Measurements from ENCODE around the gene ZKSCAN3.

Gene ZKSCAN3

GRCh38 chr6:28334286-28335039 lies 15.3 kb upstream of the ZKSCAN3 start:
- Histone ChIP-seq H3K9ac (ENCODE audit: low read depth, low read length) (peak overlapping the region; percentile 96), H3K36me3 (ENCODE audit: insufficient read depth, low read length) (no peaks in the 10 kb centered on the region; the same call in 1 of the 2 replicates), H3K4me1 (ENCODE audit: insufficient read depth, low read length) (peaks cover 9% of the 10 kb centered on the region; the same call in 1 of the 2 replicates), H3K9me3 (ENCODE audit: control insufficient read depth, insufficient read depth, low read length) (no peaks in the 10 kb centered on the region; the same call in 1 of the 2 replicates)

DNA sequence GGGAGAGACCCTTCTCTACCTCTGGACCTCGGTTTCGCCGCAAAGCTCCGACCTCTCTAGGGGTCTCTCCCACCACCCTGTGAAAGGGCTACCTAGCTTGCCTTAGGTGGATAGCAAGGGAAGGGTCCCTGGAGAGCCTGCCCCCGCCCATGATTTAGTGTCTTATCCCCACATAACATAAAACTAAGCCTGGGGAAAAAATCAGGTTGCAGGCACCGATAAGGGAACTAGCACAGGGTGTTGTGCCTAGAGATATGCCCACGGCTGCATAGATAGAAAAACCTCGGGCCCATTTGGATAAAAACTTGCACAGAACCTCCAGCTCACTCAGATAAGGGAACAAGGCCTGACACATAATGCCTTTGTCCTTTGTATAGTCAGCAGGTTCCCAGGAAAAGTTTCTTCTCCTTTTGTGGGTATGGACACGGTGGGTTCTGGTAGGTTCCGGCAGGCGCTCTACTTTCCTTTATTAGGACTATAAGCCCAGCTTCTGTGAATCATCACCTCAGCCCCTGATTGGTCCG lies 14.6 kb upstream of the ZKSCAN3 start:
- Histone ChIP-seq H3K9ac (ENCODE audit: low read depth, low read length) (peak overlapping the region; percentile 96), H3K36me3 (ENCODE audit: insufficient read depth, low read length) (no peaks in the 10 kb centered on the region; the same call in 1 of the 2 replicates), H3K9me3 (ENCODE audit: control insufficient read depth, insufficient read depth, low read length) (no peaks in the 10 kb centered on the region; the same call in 1 of the 2 replicates), H3K4me1 (ENCODE audit: insufficient read depth, low read length) (peaks cover 9% of the 10 kb centered on the region; the same call in 1 of the 2 replicates)

- H3K36me3 ChIP-seq (ENCODE audit: insufficient read depth, low read length) = no peaks in the 10 kb centered on the region
- H3K9me3 ChIP-seq (ENCODE audit: control insufficient read depth, insufficient read depth, low read length) = no peaks in the 10 kb centered on the region; the same call in 1 of the 2 replicates
- peak within 1 kb of the TSS; percentile 96 for H3K9ac ChIP-seq (ENCODE audit: low read depth, low read length)
- H3K4me1 ChIP-seq (ENCODE audit: insufficient read depth, low read length) = peaks cover 9% of the 10 kb centered on the region; the same call in 1 of the 2 replicates
These were observed 14.0 kb upstream of the ZKSCAN3 start, which contains the start of gene ZSCAN31 for GRCh38 chr6:28335564-28336283. Gene ZSCAN31 (minus strand): TSS chr6:28336148. CDS start chr6:28329683, 6,465 bp downstream.

DNA sequence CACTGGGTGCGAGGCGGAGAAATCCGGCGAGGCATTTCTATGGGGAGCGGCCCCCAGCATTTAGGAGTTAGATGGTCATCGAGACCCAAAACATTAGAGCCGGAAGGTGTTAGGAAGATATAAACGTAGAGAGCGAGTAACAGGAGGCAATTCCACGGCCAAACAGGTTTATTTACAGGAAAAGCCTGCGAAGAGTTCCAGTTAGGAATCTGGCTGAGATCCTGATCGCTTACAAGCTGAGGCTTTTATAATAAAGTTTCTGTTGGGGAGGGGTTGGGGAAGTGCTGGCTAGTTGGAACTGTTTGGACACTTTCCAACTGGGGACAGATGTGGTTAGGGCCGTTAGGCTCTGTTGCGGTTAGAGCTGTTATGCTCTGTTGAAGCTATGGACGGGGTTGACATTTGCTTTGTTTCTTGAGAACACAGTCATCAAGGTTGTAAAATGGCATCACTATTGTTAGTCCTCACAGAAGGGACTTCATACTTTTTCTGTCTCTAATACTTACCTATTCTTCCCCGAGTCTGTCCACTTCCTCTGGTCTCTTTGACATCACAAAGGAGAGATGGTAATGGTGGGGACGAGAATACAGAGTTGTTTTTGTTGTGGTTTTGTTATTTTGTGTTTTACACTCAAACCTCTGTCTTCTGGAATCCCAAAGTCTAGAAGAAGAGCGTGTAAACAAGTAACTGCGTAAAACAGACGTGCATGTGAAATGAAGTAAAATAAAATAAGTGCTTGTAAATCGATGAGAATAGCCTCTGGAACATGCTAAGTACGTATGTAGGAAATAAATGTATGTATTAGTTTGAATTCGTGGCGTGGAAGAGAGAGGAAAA lies 13.2 kb upstream of the ZKSCAN3 start:
- Histone ChIP-seq H3K36me3 (ENCODE audit: insufficient read depth, low read length) (no peaks in the 10 kb centered on the region), H3K9me3 (ENCODE audit: control insufficient read depth, insufficient read depth, low read length) (no peaks in the 10 kb centered on the region; the same call in 1 of the 2 replicates), H3K4me1 (ENCODE audit: insufficient read depth, low read length) (peaks cover 9% of the 10 kb centered on the region; the same call in 1 of the 2 replicates), H3K9ac (ENCODE audit: low read depth, low read length) (peak overlapping the region; percentile 96)

DNA sequence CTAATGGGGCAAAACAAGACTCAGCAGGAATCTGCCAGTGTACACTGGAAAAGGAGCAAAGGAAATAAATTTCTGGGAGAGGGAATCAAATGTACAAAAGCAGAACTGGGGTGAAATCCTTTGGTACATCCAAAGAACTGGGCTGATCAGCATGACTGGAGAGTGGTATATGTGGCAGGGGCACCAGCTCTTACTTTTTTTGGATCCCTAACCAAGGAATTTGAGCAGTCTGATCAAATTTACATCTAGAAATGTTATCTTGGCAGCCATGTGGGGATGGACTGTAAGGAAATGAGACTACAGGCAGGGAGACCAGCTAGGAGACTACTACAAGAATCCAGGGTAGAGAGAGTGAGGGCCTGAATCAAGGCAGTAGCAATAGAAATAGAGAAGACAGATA lies 12.6 kb upstream of the ZKSCAN3 start:
- Histone ChIP-seq H3K9me3 (ENCODE audit: control insufficient read depth, insufficient read depth, low read length) (no peaks in the 10 kb centered on the region), H3K9ac (ENCODE audit: low read depth, low read length) (peak overlapping the region; percentile 96), H3K36me3 (ENCODE audit: insufficient read depth, low read length) (no peaks in the 10 kb centered on the region), H3K4me1 (ENCODE audit: insufficient read depth, low read length) (peaks cover 9% of the 10 kb centered on the region; the same call in 1 of the 2 replicates)

- Histone ChIP-seq H3K9me3 (ENCODE audit: control insufficient read depth, insufficient read depth, low read length) (no peaks in the 10 kb centered on the region), H3K36me3 (ENCODE audit: insufficient read depth, low read length) (no peaks in the 10 kb centered on the region), H3K9ac (ENCODE audit: low read depth, low read length) (no peak overlapping the region), H3K4me1 (ENCODE audit: insufficient read depth, low read length) (no peaks in the 10 kb centered on the region)
These were observed 9.2 kb upstream of the ZKSCAN3 start for GRCh38 chr6:28340310-28341095.

DNA sequence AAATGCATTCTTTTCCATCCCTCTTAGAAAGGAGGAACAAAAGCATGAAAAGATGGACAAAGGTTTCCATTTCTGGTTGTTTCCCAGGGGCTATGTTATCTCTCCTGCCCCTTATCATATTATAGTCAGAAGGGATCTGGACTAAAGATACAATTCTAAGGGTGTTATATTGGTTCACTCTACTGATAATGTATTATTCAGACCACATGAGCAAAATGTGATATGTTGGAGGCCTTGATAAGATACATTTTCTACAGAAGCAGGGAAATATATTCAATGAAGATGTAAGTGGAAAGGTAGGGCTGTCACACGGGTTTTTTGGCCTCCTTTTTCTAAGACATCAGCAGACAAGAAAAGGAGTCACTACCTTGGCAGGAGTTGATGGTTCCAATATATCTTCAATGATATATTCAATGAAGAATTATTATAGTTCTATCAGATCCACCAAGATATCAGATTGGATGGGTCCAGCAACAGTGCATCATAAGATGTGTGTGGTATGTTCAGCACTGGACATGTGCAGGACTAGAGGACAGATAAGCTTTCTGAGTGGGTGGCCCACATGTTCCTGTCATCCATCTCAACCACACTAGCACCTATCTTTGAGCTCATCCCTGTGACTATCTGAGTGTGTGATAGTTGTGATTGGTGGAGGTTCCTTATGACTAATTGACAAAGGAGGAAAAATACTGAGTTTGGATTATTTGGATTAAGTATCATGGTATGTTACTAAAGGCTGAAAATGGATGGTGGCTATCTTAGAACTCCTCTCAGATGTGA lies 5.7 kb upstream of the ZKSCAN3 start:
- H3K4me1 ChIP-seq (ENCODE audit: insufficient read depth, low read length) = no peaks in the 10 kb centered on the region
- H3K9me3 ChIP-seq (ENCODE audit: control insufficient read depth, insufficient read depth, low read length) = no peaks in the 10 kb centered on the region

GRCh38 chr6:28345201-28345600 lies 4.5 kb upstream of the ZKSCAN3 start:
- Histone ChIP-seq H3K4me1 (ENCODE audit: insufficient read depth, low read length) (no peaks in the 10 kb centered on the region), H3K9ac (ENCODE audit: low read depth, low read length) (no peak overlapping the region), H3K36me3 (ENCODE audit: insufficient read depth, low read length) (no peaks in the 10 kb centered on the region), H3K9me3 (ENCODE audit: control insufficient read depth, insufficient read depth, low read length) (no peaks in the 10 kb centered on the region)

More for the DNA sequence above, 5.7 kb upstream of the ZKSCAN3 start:
- H3K36me3 ChIP-seq (ENCODE audit: insufficient read depth, low read length) = no peaks in the 10 kb centered on the region
- no peak overlapping the region for H3K9ac ChIP-seq (ENCODE audit: low read depth, low read length)

- H3K36me3 ChIP-seq (ENCODE audit: insufficient read depth, low read length) = no peaks in the 10 kb centered on the region
- H3K4me1 ChIP-seq (ENCODE audit: insufficient read depth, low read length) = no peaks in the 10 kb centered on the region; the same call in 1 of the 2 replicates
- no peak overlapping the region for H3K9ac ChIP-seq (ENCODE audit: low read depth, low read length)
- no peaks in the 10 kb centered on the region for H3K9me3 ChIP-seq (ENCODE audit: control insufficient read depth, insufficient read depth, low read length)
These were observed 2.6 kb upstream of the ZKSCAN3 start for GRCh38 chr6:28347119-28347518.

DNA sequence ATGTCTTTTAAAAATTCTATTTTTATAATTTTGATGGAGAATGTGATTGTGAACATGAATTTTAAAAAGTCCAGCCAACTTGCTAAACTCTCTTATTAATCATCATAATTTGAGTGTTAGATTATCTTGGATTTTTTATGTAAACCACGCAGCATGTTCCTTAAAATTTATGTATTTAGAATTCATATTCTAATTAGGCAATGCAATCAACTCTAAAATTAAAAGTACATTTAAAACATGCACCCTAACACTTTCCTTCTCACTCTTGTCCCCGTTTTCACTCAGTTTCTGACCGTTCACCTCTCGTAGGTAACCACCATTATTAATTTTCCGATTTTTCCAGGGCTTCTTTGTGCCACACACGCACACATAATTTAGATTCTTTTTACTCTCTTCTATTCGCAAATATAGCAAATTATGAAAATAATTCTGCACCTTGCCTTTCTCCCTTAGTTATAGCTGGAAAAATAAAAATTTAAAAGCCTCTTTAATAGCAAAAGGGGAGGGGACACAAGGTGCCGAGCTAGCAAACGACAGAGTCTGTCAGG lies 329 bp upstream of the ZKSCAN3 start:
- peak overlapping the region; percentile 99 for H3K9ac ChIP-seq (ENCODE audit: low read depth, low read length)
- 0 out of 2 replicates have a peak, but pooled peaks cover 3% of the 10 kb centered on the region for H3K36me3 ChIP-seq (ENCODE audit: insufficient read depth, low read length)
- H3K4me1 ChIP-seq (ENCODE audit: insufficient read depth, low read length) = no peaks in the 10 kb centered on the region; the same call in 1 of the 2 replicates
- H3K9me3 ChIP-seq (ENCODE audit: control insufficient read depth, insufficient read depth, low read length) = no peaks in the 10 kb centered on the region; the same call in 1 of the 2 replicates

- Histone ChIP-seq H3K4me1 (ENCODE audit: insufficient read depth, low read length) (no peaks in the 10 kb centered on the region; the same call in 1 of the 2 replicates), H3K9me3 (ENCODE audit: control insufficient read depth, insufficient read depth, low read length) (no peaks in the 10 kb centered on the region; the same call in 1 of the 2 replicates), H3K9ac (ENCODE audit: low read depth, low read length) (peak overlapping the region; percentile 99; the same call in 1 of the 2 replicates), H3K36me3 (ENCODE audit: insufficient read depth, low read length) (0 out of 2 replicates have a peak, but pooled peaks cover 3% of the 10 kb centered on the region)
These were observed 1.3 kb downstream of the ZKSCAN3 start for GRCh38 chr6:28351087-28351486.

GRCh38 chr6:28351493-28351925 lies 1.8 kb downstream of the ZKSCAN3 start:
- Histone ChIP-seq H3K4me1 (ENCODE audit: insufficient read depth, low read length) (peaks cover 2% of the 10 kb centered on the region; the same call in 1 of the 2 replicates), H3K9me3 (ENCODE audit: control insufficient read depth, insufficient read depth, low read length) (no peaks in the 10 kb centered on the region; the same call in 1 of the 2 replicates), H3K9ac (ENCODE audit: low read depth, low read length) (no peak overlapping the region), H3K36me3 (ENCODE audit: insufficient read depth, low read length) (0 out of 2 replicates have a peak, but pooled peaks cover 3% of the 10 kb centered on the region)

Data from ES-I3 (cell line).